DOHH2 (cell line): ENCODE measurements around the gene GLS.
"Not testable (repeated sequence)": the region's sequence is repeated elsewhere in the genome, so short reads cannot be mapped to it uniquely, and the experiment has no call there.

Experiments
- H3F3A ChIP-seq: fragments of 200-600 bp; sonication (generic), shearing (Covaris generic); 2 replicates; pipeline ENCODE4 v1.6.0; 2016; ENCODE audit warnings: antibody characterized with exemption, mild to moderate bottlenecking; ENCODE audit not compliant: control insufficient read depth, insufficient read depth
- H3K27ac ChIP-seq: fragments of 200-600 bp; sonication (generic); 2 replicates; pipeline ENCODE4 v1.5.1; 2014; ENCODE audit warnings: low read depth, mild to moderate bottlenecking, low read length, moderate library complexity
- H3K27me3 ChIP-seq: fragments of 200-600 bp; sonication (generic); 2 replicates; pipeline ENCODE4 v1.6.1; 2014; ENCODE audit warnings: mild to moderate bottlenecking, low read length, mixed read lengths; ENCODE audit not compliant: control insufficient read depth
- H3K36me3 ChIP-seq: fragments of 200-600 bp; sonication (generic); 2 replicates; pipeline ENCODE4 v1.6.1; 2014; ENCODE audit warnings: mild to moderate bottlenecking, low read length, moderate library complexity, mixed read lengths; ENCODE audit not compliant: control insufficient read depth
- H3K4me1 ChIP-seq: fragments of 200-600 bp; sonication (generic); 2 replicates; pipeline ENCODE4 v1.6.1; 2014; ENCODE audit warnings: mild to moderate bottlenecking, low read length, mixed read lengths; ENCODE audit not compliant: control insufficient read depth
- H3K4me2 ChIP-seq: fragments of 200-600 bp; sonication (generic); 2 replicates; pipeline ENCODE4 v1.6.0; 2014; ENCODE audit warnings: mild to moderate bottlenecking, low read length, moderate library complexity
- H3K4me3 ChIP-seq: fragments of 200-600 bp; sonication (generic); 2 replicates; pipeline ENCODE4 v1.5.1; 2014; ENCODE audit warnings: mild to moderate bottlenecking, low read length, mixed read lengths
- H3K79me2 ChIP-seq: fragments of 200-600 bp; sonication (generic); 2 replicates; pipeline ENCODE4 v1.6.1; 2014; ENCODE audit warnings: mild to moderate bottlenecking, low read length, mixed read lengths; ENCODE audit not compliant: control insufficient read depth
- H3K9me2 ChIP-seq: fragments of 200-600 bp; sonication (generic); replicated peaks from 2 replicates; pipeline ENCODE4 v1.6.1; 2014; ENCODE audit warnings: mild to moderate bottlenecking, low read length, mixed read lengths; ENCODE audit not compliant: control insufficient read depth
- H3K9me3 ChIP-seq: fragments of 200-600 bp; sonication (generic); 2 replicates; pipeline ENCODE4 v1.6.1; 2014; ENCODE audit warnings: antibody characterized with exemption, low read length, mixed read lengths; ENCODE audit not compliant: control insufficient read depth, insufficient read depth
- H4K20me1 ChIP-seq: fragments of 200-600 bp; sonication (generic); 2 replicates; pipeline ENCODE4 v1.6.0; 2014; ENCODE audit warnings: low read depth, mild to moderate bottlenecking, antibody characterized with exemption, low read length, moderate library complexity; ENCODE audit not compliant: control insufficient read depth, insufficient read depth
- CTCF ChIP-seq: fragments of 200-600 bp; sonication (generic); IDR thresholded peaks from one replicate; pipeline ENCODE4 v1.5.1; 2014; ENCODE audit warnings: antibody characterized with exemption, mild to moderate bottlenecking, low read depth, low read length; ENCODE audit not compliant: poor library complexity, severe bottlenecking
- EZH2phosphoT487 ChIP-seq: fragments of 200-600 bp; sonication (generic); IDR thresholded peaks from 2 replicates; pipeline ENCODE4 v1.6.1; 2017; ENCODE audit warnings: borderline replicate concordance, mild to moderate bottlenecking, antibody characterized with exemption, low read length, moderate library complexity, mixed read lengths

GLS gene

GRCh38 chr2:190869721-190870120 is 10.9 kb upstream of the GLS start:
- Histone ChIP-seq H3K9me3 (no peaks in the 10 kb centered on the region), H3F3A (no peaks in the 10 kb centered on the region), H3K9me2 (no peaks in the 10 kb centered on the region), H3K27me3 (no peaks in the 10 kb centered on the region), H3K4me2 (no peak overlapping the region), H3K79me2 (no peaks in the 10 kb centered on the region), H3K27ac (no peak overlapping the region), H3K4me1 (no peaks in the 10 kb centered on the region), H4K20me1 (no peaks in the 10 kb centered on the region), H3K36me3 (no peaks in the 10 kb centered on the region), H3K4me3 (no peak overlapping the region)
- TF ChIP-seq CTCF: no peak
- no peak for TF ChIP-seq EZH2phosphoT487

DNA sequence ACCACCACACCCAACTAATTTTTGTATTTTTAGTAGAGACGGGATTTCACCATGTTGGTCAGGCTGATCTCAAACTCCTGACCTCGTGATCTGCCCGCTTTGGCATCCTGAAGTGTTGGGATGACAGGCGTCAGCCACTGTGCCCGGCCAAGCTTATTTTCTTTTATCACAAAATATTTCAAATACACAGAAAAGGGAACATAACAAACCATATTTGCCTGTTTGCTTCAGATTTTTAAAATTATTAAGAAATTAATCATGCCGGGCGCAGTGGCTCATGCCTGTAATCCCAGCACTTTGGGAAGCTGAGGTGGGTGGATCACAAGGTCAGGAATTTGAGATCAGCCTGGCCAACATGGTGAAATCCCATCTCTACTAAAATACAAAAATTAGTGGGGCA is 7.2 kb upstream of the GLS start:
- H3K4me2 ChIP-seq, H3K36me3 ChIP-seq, H3K4me3 ChIP-seq, H3K4me1 ChIP-seq, H3K79me2 ChIP-seq, H3F3A ChIP-seq, H3K9me2 ChIP-seq, H3K27me3 ChIP-seq, H3K9me3 ChIP-seq, H3K27ac ChIP-seq, H4K20me1 ChIP-seq: not testable (repeated sequence)

GRCh38 chr2:190875891-190876290 is 4.7 kb upstream of the GLS start:
- TF ChIP-seq EZH2phosphoT487 (no peak), CTCF (no peak)
- H3K27me3 ChIP-seq: no peaks in the 10 kb centered on the region
- H4K20me1 ChIP-seq: no peaks in the 10 kb centered on the region
- no peaks in the 10 kb centered on the region for H3K36me3 ChIP-seq
- H3K79me2 ChIP-seq: peaks cover 10% of the 10 kb centered on the region
- no peak overlapping the region for H3K27ac ChIP-seq
- H3K9me3 ChIP-seq: no peaks in the 10 kb centered on the region
- no peaks in the 10 kb centered on the region for H3K9me2 ChIP-seq
- no peak overlapping the region for H3K4me3 ChIP-seq
- no peaks in the 10 kb centered on the region for H3F3A ChIP-seq
- no peak overlapping the region for H3K4me2 ChIP-seq
- peaks cover 17% of the 10 kb centered on the region for H3K4me1 ChIP-seq

GRCh38 chr2:190876631-190877030 is 4.0 kb upstream of the GLS start:
- Histone ChIP-seq H3K27me3 (no peaks in the 10 kb centered on the region), H4K20me1 (no peaks in the 10 kb centered on the region), H3F3A (no peaks in the 10 kb centered on the region), H3K4me3 (no peak overlapping the region), H3K36me3 (peaks cover 5% of the 10 kb centered on the region), H3K9me2 (no peaks in the 10 kb centered on the region), H3K4me1 (peaks cover 17% of the 10 kb centered on the region), H3K27ac (no peak overlapping the region), H3K9me3 (no peaks in the 10 kb centered on the region), H3K79me2 (peaks cover 17% of the 10 kb centered on the region), H3K4me2 (no peak overlapping the region)
- TF ChIP-seq EZH2phosphoT487 (no peak), CTCF (no peak)
